ENCODE results near the gene SMARCA4.

DNA sequence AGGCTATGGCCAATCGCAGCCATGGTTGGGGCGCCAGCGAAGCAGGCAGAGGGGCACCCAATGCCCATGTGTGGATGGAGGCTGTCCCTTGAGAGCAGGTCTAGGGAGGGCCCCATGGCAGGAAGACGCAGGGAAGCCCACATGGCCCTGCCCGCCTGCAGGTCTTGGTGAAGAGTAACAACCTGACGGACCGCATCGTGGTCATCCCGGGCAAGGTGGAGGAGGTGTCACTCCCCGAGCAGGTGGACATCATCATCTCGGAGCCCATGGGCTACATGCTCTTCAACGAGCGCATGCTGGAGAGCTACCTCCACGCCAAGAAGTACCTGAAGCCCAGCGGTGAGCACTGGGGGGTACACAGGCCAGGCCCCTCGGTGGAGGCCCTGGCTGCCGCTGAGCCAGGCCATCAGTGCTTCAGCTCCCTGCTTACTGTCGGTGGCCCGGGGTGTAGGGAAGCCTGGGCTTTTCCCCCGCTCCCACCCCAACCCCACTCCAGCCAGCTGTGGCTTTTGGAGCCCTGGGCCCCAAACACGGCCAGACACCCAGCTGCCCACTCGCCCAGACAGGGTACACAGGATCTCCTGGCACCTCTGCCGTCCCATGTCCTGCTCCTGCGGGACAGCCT is 47.0 kb upstream of the SMARCA4 start:
- TF ChIP-seq, protein P1, sequence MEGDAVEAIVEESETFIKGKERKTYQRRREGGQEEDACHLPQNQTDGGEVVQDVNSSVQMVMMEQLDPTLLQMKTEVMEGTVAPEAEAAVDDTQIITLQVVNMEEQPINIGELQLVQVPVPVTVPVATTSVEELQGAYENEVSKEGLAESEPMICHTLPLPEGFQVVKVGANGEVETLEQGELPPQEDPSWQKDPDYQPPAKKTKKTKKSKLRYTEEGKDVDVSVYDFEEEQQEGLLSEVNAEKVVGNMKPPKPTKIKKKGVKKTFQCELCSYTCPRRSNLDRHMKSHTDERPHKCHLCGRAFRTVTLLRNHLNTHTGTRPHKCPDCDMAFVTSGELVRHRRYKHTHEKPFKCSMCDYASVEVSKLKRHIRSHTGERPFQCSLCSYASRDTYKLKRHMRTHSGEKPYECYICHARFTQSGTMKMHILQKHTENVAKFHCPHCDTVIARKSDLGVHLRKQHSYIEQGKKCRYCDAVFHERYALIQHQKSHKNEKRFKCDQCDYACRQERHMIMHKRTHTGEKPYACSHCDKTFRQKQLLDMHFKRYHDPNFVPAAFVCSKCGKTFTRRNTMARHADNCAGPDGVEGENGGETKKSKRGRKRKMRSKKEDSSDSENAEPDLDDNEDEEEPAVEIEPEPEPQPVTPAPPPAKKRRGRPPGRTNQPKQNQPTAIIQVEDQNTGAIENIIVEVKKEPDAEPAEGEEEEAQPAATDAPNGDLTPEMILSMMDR (IDR thresholded peaks at IDR 0.05; ENCODE audit: low read depth, low read length, missing input control), result no peak
- TF ChIP-seq, protein P2, sequence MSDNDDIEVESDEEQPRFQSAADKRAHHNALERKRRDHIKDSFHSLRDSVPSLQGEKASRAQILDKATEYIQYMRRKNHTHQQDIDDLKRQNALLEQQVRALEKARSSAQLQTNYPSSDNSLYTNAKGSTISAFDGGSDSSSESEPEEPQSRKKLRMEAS (IDR thresholded peaks at IDR 0.05), result no peak
- TF ChIP-seq, protein P3, sequence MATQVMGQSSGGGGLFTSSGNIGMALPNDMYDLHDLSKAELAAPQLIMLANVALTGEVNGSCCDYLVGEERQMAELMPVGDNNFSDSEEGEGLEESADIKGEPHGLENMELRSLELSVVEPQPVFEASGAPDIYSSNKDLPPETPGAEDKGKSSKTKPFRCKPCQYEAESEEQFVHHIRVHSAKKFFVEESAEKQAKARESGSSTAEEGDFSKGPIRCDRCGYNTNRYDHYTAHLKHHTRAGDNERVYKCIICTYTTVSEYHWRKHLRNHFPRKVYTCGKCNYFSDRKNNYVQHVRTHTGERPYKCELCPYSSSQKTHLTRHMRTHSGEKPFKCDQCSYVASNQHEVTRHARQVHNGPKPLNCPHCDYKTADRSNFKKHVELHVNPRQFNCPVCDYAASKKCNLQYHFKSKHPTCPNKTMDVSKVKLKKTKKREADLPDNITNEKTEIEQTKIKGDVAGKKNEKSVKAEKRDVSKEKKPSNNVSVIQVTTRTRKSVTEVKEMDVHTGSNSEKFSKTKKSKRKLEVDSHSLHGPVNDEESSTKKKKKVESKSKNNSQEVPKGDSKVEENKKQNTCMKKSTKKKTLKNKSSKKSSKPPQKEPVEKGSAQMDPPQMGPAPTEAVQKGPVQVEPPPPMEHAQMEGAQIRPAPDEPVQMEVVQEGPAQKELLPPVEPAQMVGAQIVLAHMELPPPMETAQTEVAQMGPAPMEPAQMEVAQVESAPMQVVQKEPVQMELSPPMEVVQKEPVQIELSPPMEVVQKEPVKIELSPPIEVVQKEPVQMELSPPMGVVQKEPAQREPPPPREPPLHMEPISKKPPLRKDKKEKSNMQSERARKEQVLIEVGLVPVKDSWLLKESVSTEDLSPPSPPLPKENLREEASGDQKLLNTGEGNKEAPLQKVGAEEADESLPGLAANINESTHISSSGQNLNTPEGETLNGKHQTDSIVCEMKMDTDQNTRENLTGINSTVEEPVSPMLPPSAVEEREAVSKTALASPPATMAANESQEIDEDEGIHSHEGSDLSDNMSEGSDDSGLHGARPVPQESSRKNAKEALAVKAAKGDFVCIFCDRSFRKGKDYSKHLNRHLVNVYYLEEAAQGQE (IDR thresholded peaks at IDR 0.05), result no peak
- no peak for TF ChIP-seq RAD21 (IDR thresholded peaks at IDR 0.05)
- TF ChIP-seq JUND (IDR thresholded peaks at IDR 0.05), result no peak

Data from liver (tissue), 3 donors.